Esophagus squamous epithelium (tissue), 4 donors: ENCODE measurements around the gene LHPP.
"Not testable (repeated sequence)": the region's sequence is repeated elsewhere in the genome, so short reads cannot be mapped to it uniquely, and the experiment has no call there.

Experiments used
- CTCF ChIP-seq, 6 experiments: fragments of 450-650 bp in 4 of 6; fragments of 200-600 bp in 2 of 6; sonication (generic) in 2 of 6; IDR thresholded peaks; one replicate each; pipeline ENCODE4 v1.5.1; 2016 to 2019; ENCODE audit warnings: antibody characterized with exemption in 6 of 6, mild to moderate bottlenecking in 4 of 6, moderate library complexity in 4 of 6
- POLR2A ChIP-seq, 4 donors: fragments of 450-650 bp; IDR thresholded peaks; one replicate each; pipeline ENCODE4 v1.6.1; 2017; ENCODE audit warnings: antibody characterized with exemption in 4 of 4, mild to moderate bottlenecking in 4 of 4, moderate library complexity in 3 of 4

GRCh38 chr10:124588341-124588735, 126.7 kb downstream of the LHPP start:
- TF ChIP-seq CTCF, POLR2A (IDR thresholded peaks at IDR 0.05): not testable (repeated sequence)
